HCT116 (cell line): ENCODE measurements around the gene SYNE1.

ENCODE experiments used
- CTCF ChIP-seq, 3 experiments: fragments of 200-600 bp in 1 of 3; sonication (generic) in 1 of 3; IDR thresholded peaks in 2 of 3; conservative IDR thresholded peaks in 1 of 3; 2 replicates each; pipeline ENCODE4 v1.5.1; 2012 to 2017; ENCODE audit warnings: low read depth in 2 of 3, low read length in 2 of 3, antibody characterized with exemption in 1 of 3, borderline replicate concordance in 1 of 3, control low read depth in 1 of 3, mild to moderate bottlenecking in 1 of 3, mixed read lengths in 1 of 3, mixed run types in 1 of 3, moderate library complexity in 1 of 3; ENCODE audit not compliant: insufficient read depth in 1 of 3
- EGR1 ChIP-seq: IDR thresholded peaks from 2 replicates; pipeline ENCODE4 v1.6.1; 2012; ENCODE audit warnings: low read depth
- EZH2 ChIP-seq: fragments of 200-600 bp; sonication (generic); IDR thresholded peaks from 2 replicates; pipeline ENCODE4 v1.6.1; 2017; ENCODE audit warnings: antibody characterized with exemption, mixed run types
- MAX ChIP-seq: IDR thresholded peaks from 2 replicates; pipeline ENCODE4 v1.6.1; 2012
- POLR2A ChIP-seq: IDR thresholded peaks from 2 replicates; pipeline ENCODE4 v1.7.0; 2011; ENCODE audit warnings: borderline replicate concordance; ENCODE audit not compliant: insufficient read depth, insufficient read length; ENCODE audit errors: extremely low read depth
- POLR2AphosphoS5 ChIP-seq: IDR thresholded peaks from 2 replicates; pipeline ENCODE4 v1.6.1; 2011; ENCODE audit warnings: mild to moderate bottlenecking, low read depth, low read length, moderate library complexity
- RAD21 ChIP-seq: IDR thresholded peaks from 2 replicates; pipeline ENCODE4 v1.6.1; 2012; ENCODE audit warnings: low read depth, mild to moderate bottlenecking
- REST ChIP-seq: IDR thresholded peaks from 2 replicates; pipeline ENCODE4 v1.6.1; 2012; ENCODE audit warnings: low read depth
- TCF7L2 ChIP-seq: IDR thresholded peaks from 2 replicates; pipeline ENCODE4 v1.7.0; 2011; ENCODE audit warnings: borderline replicate concordance, inconsistent platforms; ENCODE audit not compliant: insufficient read depth, insufficient read length; ENCODE audit errors: extremely low read depth
- YY1 ChIP-seq: IDR thresholded peaks from 2 replicates; pipeline ENCODE4 v1.6.1; 2011; ENCODE audit warnings: low read length, low read depth, moderate library complexity, mild to moderate bottlenecking; ENCODE audit not compliant: insufficient replicate concordance; ENCODE audit errors: extremely low read depth
- ZBTB33 ChIP-seq: IDR thresholded peaks from 2 replicates; pipeline ENCODE4 v1.6.1; 2011; ENCODE audit warnings: mild to moderate bottlenecking, low read length, moderate library complexity; ENCODE audit not compliant: insufficient replicate concordance; ENCODE audit errors: extremely low read depth
- ZFX ChIP-seq: fragments of 450-650 bp; IDR thresholded peaks from 2 replicates; pipeline ENCODE4 v1.6.1; 2017
- ZNF274 ChIP-seq: fragments of 200-500 bp; sonication (Bioruptor generic); IDR thresholded peaks from 2 replicates; pipeline ENCODE4 v1.6.1; 2014; ENCODE audit warnings: mild to moderate bottlenecking, low read depth, low read length, inconsistent platforms

- TF ChIP-seq POLR2AphosphoS5 (no peak), CTCF (IDR thresholded peaks at IDR 0.05 in 2 of 3, conservative IDR thresholded peaks at IDR 0.05 in 1 of 3; ENCODE audit: borderline replicate concordance in 1 of 3, insufficient read depth in 1 of 3, low read depth in 2 of 3, low read length in 2 of 3) (peak; percentile 76 to 88 (median 82); a peak in 5 of 6 replicates), MAX (no peak), RAD21 (peak; percentile 83), ZNF274 (no peak), POLR2A (no peak), EZH2 (no peak), YY1 (no peak), ZBTB33 (no peak), TCF7L2 (no peak), ZFX (no peak), REST (no peak), EGR1 (no peak)
Observed at GRCh38 chr6:152552616-152553209, 84.4 kb downstream of the SYNE1 start.
